Measurements from ENCODE around the gene MAP7D2. TPM values are rescaled to one million over a fixed set of nuclear protein-coding genes. Genes with fewer than 3 reads are reported as not detected.

The MAP7D2 gene
- total and polyA plus RNA-seq, 2 experiments from 2014 or later: 0.90 to 1.6 TPM

DNA sequence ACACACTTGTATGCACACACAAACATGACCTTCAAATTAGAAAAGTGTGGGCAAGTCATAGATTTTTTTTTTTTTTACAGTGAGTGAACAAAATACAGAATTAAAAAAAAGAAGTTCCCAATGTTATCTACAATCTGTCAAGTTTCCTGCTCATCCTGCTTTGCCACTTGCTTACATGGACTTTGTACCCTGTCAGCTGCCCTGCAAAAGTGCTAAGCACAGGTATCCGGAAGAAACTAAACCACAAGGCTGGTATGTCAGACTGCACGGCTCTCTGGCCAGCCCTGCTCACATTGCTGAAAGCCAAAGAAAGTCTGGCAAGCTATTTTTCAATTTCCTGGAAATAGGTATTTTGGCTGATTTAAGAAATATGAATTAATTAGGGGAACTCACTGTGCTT, 87.0 kb downstream of the MAP7D2 start:
- Histone ChIP-seq H3K27me3 (ENCODE audit: insufficient read depth) (no peaks in the 10 kb centered on the region), H3K9me2 (ENCODE audit: insufficient read depth) (no peaks in the 10 kb centered on the region), H3K36me3 (ENCODE audit: insufficient read depth) (no peaks in the 10 kb centered on the region), H3K4me1 (ENCODE audit: insufficient read depth) (no peaks in the 10 kb centered on the region), H2AFZ (no peak overlapping the region), H3F3A (replicated peaks; ENCODE audit: low read depth) (no peaks in the 10 kb centered on the region), H3K27ac (ENCODE audit: low read depth) (no peak overlapping the region), H3K4me3 (no peak overlapping the region), H4K20me1 (replicated peaks; ENCODE audit: insufficient read depth) (no peaks in the 10 kb centered on the region), H3K79me2 (replicated peaks; ENCODE audit: insufficient read depth) (no peaks in the 10 kb centered on the region), H3K4me2 (no peak overlapping the region)
- Mint-ChIP-seq H3K36me3 (ENCODE audit: low read depth) (no peaks in the 10 kb centered on the region), H3K27me3 (ENCODE audit: insufficient read depth, low read depth, poor library complexity) (no peaks in the 10 kb centered on the region), H3K4me3 (no peak overlapping the region), H3K27ac (no peak overlapping the region), H3K9me3 (no peaks in the 10 kb centered on the region), H3K4me1 (peaks cover 5% of the 10 kb centered on the region; the same call in 2 of the 3 replicates)
- DNase-seq (ENCODE audit: low spot score) (no peak), ATAC-seq (no peak)
- TF ChIP-seq POLR2AphosphoS5 (IDR thresholded peaks at IDR 0.05; ENCODE audit: low read depth) (no peak), STAT1 (IDR thresholded peaks at IDR 0.05; ENCODE audit: unreplicated experiment) (no peak)
- TF ChIP-seq, protein P1, sequence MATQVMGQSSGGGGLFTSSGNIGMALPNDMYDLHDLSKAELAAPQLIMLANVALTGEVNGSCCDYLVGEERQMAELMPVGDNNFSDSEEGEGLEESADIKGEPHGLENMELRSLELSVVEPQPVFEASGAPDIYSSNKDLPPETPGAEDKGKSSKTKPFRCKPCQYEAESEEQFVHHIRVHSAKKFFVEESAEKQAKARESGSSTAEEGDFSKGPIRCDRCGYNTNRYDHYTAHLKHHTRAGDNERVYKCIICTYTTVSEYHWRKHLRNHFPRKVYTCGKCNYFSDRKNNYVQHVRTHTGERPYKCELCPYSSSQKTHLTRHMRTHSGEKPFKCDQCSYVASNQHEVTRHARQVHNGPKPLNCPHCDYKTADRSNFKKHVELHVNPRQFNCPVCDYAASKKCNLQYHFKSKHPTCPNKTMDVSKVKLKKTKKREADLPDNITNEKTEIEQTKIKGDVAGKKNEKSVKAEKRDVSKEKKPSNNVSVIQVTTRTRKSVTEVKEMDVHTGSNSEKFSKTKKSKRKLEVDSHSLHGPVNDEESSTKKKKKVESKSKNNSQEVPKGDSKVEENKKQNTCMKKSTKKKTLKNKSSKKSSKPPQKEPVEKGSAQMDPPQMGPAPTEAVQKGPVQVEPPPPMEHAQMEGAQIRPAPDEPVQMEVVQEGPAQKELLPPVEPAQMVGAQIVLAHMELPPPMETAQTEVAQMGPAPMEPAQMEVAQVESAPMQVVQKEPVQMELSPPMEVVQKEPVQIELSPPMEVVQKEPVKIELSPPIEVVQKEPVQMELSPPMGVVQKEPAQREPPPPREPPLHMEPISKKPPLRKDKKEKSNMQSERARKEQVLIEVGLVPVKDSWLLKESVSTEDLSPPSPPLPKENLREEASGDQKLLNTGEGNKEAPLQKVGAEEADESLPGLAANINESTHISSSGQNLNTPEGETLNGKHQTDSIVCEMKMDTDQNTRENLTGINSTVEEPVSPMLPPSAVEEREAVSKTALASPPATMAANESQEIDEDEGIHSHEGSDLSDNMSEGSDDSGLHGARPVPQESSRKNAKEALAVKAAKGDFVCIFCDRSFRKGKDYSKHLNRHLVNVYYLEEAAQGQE (IDR thresholded peaks at IDR 0.05; ENCODE audit: unreplicated experiment): no peak

DNA sequence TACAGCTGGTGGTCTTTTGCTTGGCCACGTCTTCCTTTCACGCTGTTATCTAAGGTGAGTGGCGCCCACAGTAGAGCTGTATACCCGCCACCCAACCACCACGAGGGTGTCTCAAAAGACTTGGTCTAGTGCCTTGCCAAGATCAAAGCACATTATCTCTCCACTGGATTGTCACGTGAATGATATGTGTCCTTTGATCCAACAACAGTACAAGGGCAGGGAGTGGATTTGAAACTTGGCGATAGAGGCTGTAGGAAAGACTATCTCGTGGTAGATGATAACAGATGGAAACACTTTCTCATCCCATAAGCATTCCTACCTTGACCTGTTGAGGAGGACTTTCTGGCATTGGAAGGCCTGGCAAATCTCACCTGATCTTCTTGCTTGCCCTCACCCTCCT, 88.1 kb downstream of the MAP7D2 start:
- H4K20me1 ChIP-seq (replicated peaks; ENCODE audit: insufficient read depth): no peaks in the 10 kb centered on the region
- ATAC-seq (no peak), DNase-seq (ENCODE audit: low spot score) (no peak)
- H3K27ac ChIP-seq (ENCODE audit: low read depth): no peak overlapping the region
- H3K79me2 ChIP-seq (replicated peaks; ENCODE audit: insufficient read depth): no peaks in the 10 kb centered on the region
- no peak for TF ChIP-seq POLR2AphosphoS5 (IDR thresholded peaks at IDR 0.05; ENCODE audit: low read depth)
- TF ChIP-seq ZNF331 (CRISPR knock-in tag; IDR thresholded peaks at IDR 0.05; ENCODE audit: low read depth): no peak
- no peak for TF ChIP-seq EZH2 (IDR thresholded peaks at IDR 0.05; ENCODE audit: low read depth, unreplicated experiment)
- TF ChIP-seq JUNB (IDR thresholded peaks at IDR 0.05; ENCODE audit: unreplicated experiment): no peak
- no peak for TF ChIP-seq STAT1 (IDR thresholded peaks at IDR 0.05; ENCODE audit: unreplicated experiment)
- no peak for TF ChIP-seq EZH2phosphoT487 (IDR thresholded peaks at IDR 0.05; ENCODE audit: unreplicated experiment)
- TF ChIP-seq, protein P2, sequence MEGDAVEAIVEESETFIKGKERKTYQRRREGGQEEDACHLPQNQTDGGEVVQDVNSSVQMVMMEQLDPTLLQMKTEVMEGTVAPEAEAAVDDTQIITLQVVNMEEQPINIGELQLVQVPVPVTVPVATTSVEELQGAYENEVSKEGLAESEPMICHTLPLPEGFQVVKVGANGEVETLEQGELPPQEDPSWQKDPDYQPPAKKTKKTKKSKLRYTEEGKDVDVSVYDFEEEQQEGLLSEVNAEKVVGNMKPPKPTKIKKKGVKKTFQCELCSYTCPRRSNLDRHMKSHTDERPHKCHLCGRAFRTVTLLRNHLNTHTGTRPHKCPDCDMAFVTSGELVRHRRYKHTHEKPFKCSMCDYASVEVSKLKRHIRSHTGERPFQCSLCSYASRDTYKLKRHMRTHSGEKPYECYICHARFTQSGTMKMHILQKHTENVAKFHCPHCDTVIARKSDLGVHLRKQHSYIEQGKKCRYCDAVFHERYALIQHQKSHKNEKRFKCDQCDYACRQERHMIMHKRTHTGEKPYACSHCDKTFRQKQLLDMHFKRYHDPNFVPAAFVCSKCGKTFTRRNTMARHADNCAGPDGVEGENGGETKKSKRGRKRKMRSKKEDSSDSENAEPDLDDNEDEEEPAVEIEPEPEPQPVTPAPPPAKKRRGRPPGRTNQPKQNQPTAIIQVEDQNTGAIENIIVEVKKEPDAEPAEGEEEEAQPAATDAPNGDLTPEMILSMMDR (conservative IDR thresholded peaks at IDR 0.05; ENCODE audit: low read depth in 2 of 2): no peak
- no peak for TF ChIP-seq ZNF114 (CRISPR knock-in tag; IDR thresholded peaks at IDR 0.05)
- H3K4me3 ChIP-seq: no peak overlapping the region
- Mint-ChIP-seq H3K4me3 (no peak overlapping the region), H3K27ac (no peak overlapping the region), H3K9me3 (no peaks in the 10 kb centered on the region), H3K36me3 (ENCODE audit: low read depth) (no peaks in the 10 kb centered on the region), H3K27me3 (ENCODE audit: insufficient read depth, low read depth, poor library complexity) (no peaks in the 10 kb centered on the region), H3K4me1 (peaks cover 5% of the 10 kb centered on the region; the same call in 2 of the 3 replicates)
- H2AFZ ChIP-seq: no peak overlapping the region
- no peaks in the 10 kb centered on the region for H3K9me2 ChIP-seq (ENCODE audit: insufficient read depth)
- no peak overlapping the region for H3K4me2 ChIP-seq
- H3K36me3 ChIP-seq (ENCODE audit: insufficient read depth): no peaks in the 10 kb centered on the region
- H3K27me3 ChIP-seq (ENCODE audit: insufficient read depth): no peaks in the 10 kb centered on the region
- no peaks in the 10 kb centered on the region for H3K4me1 ChIP-seq (ENCODE audit: insufficient read depth)
- H3F3A ChIP-seq (replicated peaks; ENCODE audit: low read depth): no peaks in the 10 kb centered on the region
